ENCODE data around the gene CFAP251.

GRCh38 chr12:121917950-121918678 lies at the start of gene CFAP251:
- TF ChIP-seq CBX8 (IDR thresholded peaks at IDR 0.05; ENCODE audit: borderline replicate concordance, low read depth, low read length) (no peak), RAD21 (IDR thresholded peaks at IDR 0.05 in 1 of 2, conservative IDR thresholded peaks at IDR 0.05 in 1 of 2; ENCODE audit: low read depth in 2 of 2, low read length in 2 of 2) (peak; percentile 79 to 83), POLR2AphosphoS5 (IDR thresholded peaks at IDR 0.05; ENCODE audit: low read depth, low read length) (peak; percentile 65; the same call in 1 of the 2 replicates), CBX5 (IDR thresholded peaks at IDR 0.05; ENCODE audit: low read depth, low read length) (no peak), JUND (IDR thresholded peaks at IDR 0.05; ENCODE audit: low read length) (no peak), CTCF (IDR thresholded peaks at IDR 0.05; ENCODE audit: control extremely low read depth in 1 of 3, insufficient read depth in 1 of 3, low read depth in 1 of 3, low read length in 3 of 3) (peak; percentile 78 to 96 (median 95)), NRF1 (IDR thresholded peaks at IDR 0.05; ENCODE audit: low read depth, low read length) (no peak), EP300 (IDR thresholded peaks at IDR 0.05; ENCODE audit: borderline replicate concordance in 1 of 2, low read depth in 2 of 2, low read length in 2 of 2) (peak in 1 of 2 experiments; percentile 8; a peak in 1 of 3 replicates)

Measured in H1 (cell line).